HepG2 (cell line): ENCODE data around the gene UXS1. TPM values are rescaled to one million over a fixed set of nuclear protein-coding genes. Genes with fewer than 3 reads are reported as not detected.

Experiments used
- AHDC1 ChIP-seq: sonication (generic); formaldehyde crosslinking; IDR thresholded peaks from 2 replicates; pipeline ENCODE4 v1.5.1; 2020; ENCODE audit warnings: mild to moderate bottlenecking, missing genetic modification reagents, borderline replicate concordance
- CBFB ChIP-seq: sonication (generic); formaldehyde crosslinking; IDR thresholded peaks from 2 replicates; pipeline ENCODE4 v1.4.0; 2020; ENCODE audit warnings: missing genetic modification reagents
- DNMT1 ChIP-seq: sonication (generic); formaldehyde crosslinking; IDR thresholded peaks from 2 replicates; pipeline ENCODE4 v1.5.1; 2020; ENCODE audit warnings: mild to moderate bottlenecking, missing genetic modification reagents
- DPF2 ChIP-seq: sonication (generic); formaldehyde crosslinking; IDR thresholded peaks from 2 replicates; pipeline ENCODE4 v1.4.0; 2020; ENCODE audit warnings: mild to moderate bottlenecking, low read depth, missing genetic modification reagents, borderline replicate concordance
- HES4 ChIP-seq: sonication (generic); formaldehyde crosslinking; IDR thresholded peaks from 2 replicates; pipeline ENCODE4 v1.9.0; 2021; ENCODE audit warnings: mild to moderate bottlenecking, missing genetic modification reagents, borderline replicate concordance
- HNF1B ChIP-seq: sonication (generic); formaldehyde crosslinking; IDR thresholded peaks from 2 replicates; pipeline ENCODE4 v1.5.1; 2020; ENCODE audit warnings: mild to moderate bottlenecking, moderate library complexity, missing genetic modification reagents
- KAT2B ChIP-seq: fragments of 150-350 bp; IDR thresholded peaks from 2 replicates; pipeline ENCODE4 v1.6.1; 2014; ENCODE audit warnings: low read depth, low read length, borderline replicate concordance
- KDM1A ChIP-seq: IDR thresholded peaks from 2 replicates; pipeline ENCODE4 v1.6.1; 2016; ENCODE audit warnings: missing compliant biosample characterization
- MXD1 ChIP-seq: sonication (generic); formaldehyde crosslinking; IDR thresholded peaks from 2 replicates; pipeline ENCODE4 v1.4.0; 2020; ENCODE audit warnings: mild to moderate bottlenecking, missing genetic modification reagents
- NFIB ChIP-seq: sonication (generic); formaldehyde crosslinking; IDR thresholded peaks from 2 replicates; pipeline ENCODE4 v1.9.0; 2021; ENCODE audit warnings: missing genetic modification reagents, mild to moderate bottlenecking, borderline replicate concordance
- NFRKB ChIP-seq: fragments of 450-650 bp; IDR thresholded peaks from 2 replicates; pipeline ENCODE4 v1.6.1; 2017
- RBM22 ChIP-seq: fragments of 200-400 bp; formaldehyde crosslinking; optimal IDR thresholded peaks from 2 replicates; pipeline ENCODE3; 2017; ENCODE audit warnings: mild to moderate bottlenecking, low read length, moderate library complexity
- SIX4 ChIP-seq: sonication (generic); formaldehyde crosslinking; IDR thresholded peaks from 2 replicates; pipeline ENCODE4 v1.4.0; 2020; ENCODE audit warnings: missing genetic modification reagents
- SMC3 ChIP-seq: IDR thresholded peaks from 2 replicates; pipeline ENCODE4 v1.6.1; 2011; ENCODE audit warnings: low read length, improper control_type of control experiment
- SNRNP70 ChIP-seq: fragments of 200-400 bp; formaldehyde crosslinking; IDR thresholded peaks from 2 replicates; pipeline ENCODE4 v1.6.1; 2017; ENCODE audit warnings: mild to moderate bottlenecking, low read depth, low read length, moderate library complexity
- SPEN ChIP-seq: sonication (generic); formaldehyde crosslinking; IDR thresholded peaks from 2 replicates; pipeline ENCODE4 v1.5.1; 2020; ENCODE audit warnings: low read depth, mild to moderate bottlenecking, missing genetic modification reagents
- SRY ChIP-seq: sonication (generic); formaldehyde crosslinking; IDR thresholded peaks from 2 replicates; pipeline ENCODE4 v1.8.0; 2022; ENCODE audit warnings: mild to moderate bottlenecking, missing genetic modification reagents
- ZBTB43 ChIP-seq: sonication (generic); formaldehyde crosslinking; conservative IDR thresholded peaks from 2 replicates; pipeline ENCODE4 v1.4.0; 2020; ENCODE audit warnings: missing genetic modification reagents
- ZNF580 ChIP-seq: IDR thresholded peaks from 2 replicates; pipeline ENCODE4 v1.6.1; 2016; ENCODE audit warnings: low read depth, borderline replicate concordance
- polyA plus RNA-seq, 8 experiments: library from polyadenylated mRNA; depleted of rRNA in 3 of 8; stranded (reverse) in 7 of 8; unstranded in 1 of 8; fragments of >200 nt; fragmentation: Illumina TruSeq in 4 of 8; extraction: Trizol in 4 of 8; gene quantifications; 2 replicates each; pipeline versions ENCODE4 v1.2.1 to v1.2.3, GENCODE V29; 2011 to 2016; ENCODE audit warnings: low read depth in 4 of 8, missing spikeins in 1 of 8, mixed read lengths in 1 of 8; ENCODE audit not compliant: insufficient read depth in 1 of 8
- total RNA-seq, 5 experiments: library from RNA; depleted of rRNA; stranded (reverse); fragments of >200 nt; fragmentation: Illumina TruSeq; extraction: Trizol; gene quantifications; 2 replicates each; pipeline ENCODE4 v1.2.3, GENCODE V29; 2016; ENCODE audit warnings: low read depth in 1 of 5

Gene UXS1
- total and polyA plus RNA-seq, 2 of the 13 experiments (the other 11 are each of a cell fraction or from before 2014, with no cell fraction given): 53.3 to 110 TPM

- TF ChIP-seq HNF1B (0 out of 2 replicates have a peak, but pooled peaks have one; percentile 13), DNMT1 (CRISPR knock-in tag) (no peak), HES4 (0 out of 2 replicates have a peak, but pooled peaks have one; percentile 42), SMC3 (peak; percentile 97), ZBTB43 (CRISPR knock-in tag) (no peak), RBM22 (no peak), SPEN (CRISPR knock-in tag) (0 out of 2 replicates have a peak, but pooled peaks have one; percentile 18), NFRKB (no peak), ZNF580 (CRISPR knock-in tag) (no peak; the same call in 1 of the 2 replicates), AHDC1 (no peak), KAT2B (no peak), NFIB (CRISPR knock-in tag) (no peak), DPF2 (CRISPR knock-in tag) (no peak), SNRNP70 (no peak), SIX4 (no peak), CBFB (CRISPR knock-in tag) (no peak), SRY (no peak), MXD1 (CRISPR knock-in tag) (no peak), KDM1A (CRISPR knock-in tag) (no peak)
These were observed 89.6 kb downstream of the UXS1 start (continued) for GRCh38 chr2:106104332-106105062.
